ENCODE results near the gene AACS.

GRCh38 chr12:125105600-125105999, 40.4 kb downstream of the AACS start:
- TF ChIP-seq EZH2 (IDR thresholded peaks at IDR 0.05; ENCODE audit: low read depth) = no peak
- TF ChIP-seq, protein P1, sequence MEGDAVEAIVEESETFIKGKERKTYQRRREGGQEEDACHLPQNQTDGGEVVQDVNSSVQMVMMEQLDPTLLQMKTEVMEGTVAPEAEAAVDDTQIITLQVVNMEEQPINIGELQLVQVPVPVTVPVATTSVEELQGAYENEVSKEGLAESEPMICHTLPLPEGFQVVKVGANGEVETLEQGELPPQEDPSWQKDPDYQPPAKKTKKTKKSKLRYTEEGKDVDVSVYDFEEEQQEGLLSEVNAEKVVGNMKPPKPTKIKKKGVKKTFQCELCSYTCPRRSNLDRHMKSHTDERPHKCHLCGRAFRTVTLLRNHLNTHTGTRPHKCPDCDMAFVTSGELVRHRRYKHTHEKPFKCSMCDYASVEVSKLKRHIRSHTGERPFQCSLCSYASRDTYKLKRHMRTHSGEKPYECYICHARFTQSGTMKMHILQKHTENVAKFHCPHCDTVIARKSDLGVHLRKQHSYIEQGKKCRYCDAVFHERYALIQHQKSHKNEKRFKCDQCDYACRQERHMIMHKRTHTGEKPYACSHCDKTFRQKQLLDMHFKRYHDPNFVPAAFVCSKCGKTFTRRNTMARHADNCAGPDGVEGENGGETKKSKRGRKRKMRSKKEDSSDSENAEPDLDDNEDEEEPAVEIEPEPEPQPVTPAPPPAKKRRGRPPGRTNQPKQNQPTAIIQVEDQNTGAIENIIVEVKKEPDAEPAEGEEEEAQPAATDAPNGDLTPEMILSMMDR (conservative IDR thresholded peaks at IDR 0.05) = no peak
